NCI-H460 (cell line): ENCODE results near the gene CRADD. TPM values are rescaled to one million over a fixed set of nuclear protein-coding genes. Genes with fewer than 3 reads are reported as not detected.
A peak's percentile ranks its signal among the peaks of the same experiment; 100 is the strongest.
"Not testable (repeated sequence)": the region's sequence is repeated elsewhere in the genome, so short reads cannot be mapped to it uniquely, and the experiment has no call there.

ENCODE experiments used
- DNase-seq: peaks from one replicate; pipeline ENCODE4 v3.0.0-alpha.2; 2016; ENCODE audit warnings: low read depth; ENCODE audit errors: extremely low read depth
- total RNA-seq: library from RNA; depleted of rRNA; stranded (reverse); fragments of >200 nt; shearing (Covaris generic); gene quantifications from 2 replicates; pipeline ENCODE4 v1.2.3, GENCODE V29; 2014

Gene CRADD
- total RNA-seq, 1 experiment from 2014 or later: 20.5 TPM

DNA sequence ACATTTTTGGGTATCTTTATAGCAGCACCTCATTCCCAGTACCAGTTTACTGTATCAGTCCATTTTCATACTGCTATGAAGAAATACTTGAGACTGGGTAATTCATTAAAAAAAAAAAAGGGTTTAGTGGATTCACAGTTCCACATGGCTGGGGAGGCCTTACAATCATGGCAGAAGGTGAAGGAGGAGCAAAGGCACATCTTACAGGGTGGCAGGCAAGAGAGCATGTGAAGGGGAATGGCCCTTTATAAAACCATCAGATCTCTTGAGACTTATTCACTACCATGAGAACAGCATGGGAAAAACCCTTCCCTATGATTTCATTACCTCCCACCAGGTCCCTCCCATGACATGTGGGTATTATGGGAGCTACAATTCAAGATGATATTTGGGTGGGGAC, 77.7 kb downstream of the CRADD start:
- DNase-seq: not testable (repeated sequence)

DNA sequence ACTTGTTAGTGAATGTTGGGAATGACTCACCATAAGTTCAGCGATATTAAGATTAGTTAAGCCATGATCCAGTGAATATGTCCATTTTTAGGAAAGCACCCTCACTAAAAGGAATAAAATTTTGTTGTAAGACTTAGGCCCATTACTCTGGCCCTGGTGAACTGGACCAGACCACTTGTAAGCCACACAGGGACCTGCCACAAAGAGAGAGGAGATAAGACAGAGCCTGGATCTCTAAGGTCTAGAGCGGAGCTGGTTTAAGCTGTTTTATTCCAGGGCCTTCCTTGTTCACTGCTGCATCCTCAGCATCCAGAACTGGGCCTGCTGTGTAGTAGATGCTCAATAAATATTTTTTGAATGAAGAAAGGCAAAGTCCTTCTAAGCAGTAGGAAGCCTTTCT, 79.1 kb downstream of the CRADD start:
- DNase-seq: no peak

DNA sequence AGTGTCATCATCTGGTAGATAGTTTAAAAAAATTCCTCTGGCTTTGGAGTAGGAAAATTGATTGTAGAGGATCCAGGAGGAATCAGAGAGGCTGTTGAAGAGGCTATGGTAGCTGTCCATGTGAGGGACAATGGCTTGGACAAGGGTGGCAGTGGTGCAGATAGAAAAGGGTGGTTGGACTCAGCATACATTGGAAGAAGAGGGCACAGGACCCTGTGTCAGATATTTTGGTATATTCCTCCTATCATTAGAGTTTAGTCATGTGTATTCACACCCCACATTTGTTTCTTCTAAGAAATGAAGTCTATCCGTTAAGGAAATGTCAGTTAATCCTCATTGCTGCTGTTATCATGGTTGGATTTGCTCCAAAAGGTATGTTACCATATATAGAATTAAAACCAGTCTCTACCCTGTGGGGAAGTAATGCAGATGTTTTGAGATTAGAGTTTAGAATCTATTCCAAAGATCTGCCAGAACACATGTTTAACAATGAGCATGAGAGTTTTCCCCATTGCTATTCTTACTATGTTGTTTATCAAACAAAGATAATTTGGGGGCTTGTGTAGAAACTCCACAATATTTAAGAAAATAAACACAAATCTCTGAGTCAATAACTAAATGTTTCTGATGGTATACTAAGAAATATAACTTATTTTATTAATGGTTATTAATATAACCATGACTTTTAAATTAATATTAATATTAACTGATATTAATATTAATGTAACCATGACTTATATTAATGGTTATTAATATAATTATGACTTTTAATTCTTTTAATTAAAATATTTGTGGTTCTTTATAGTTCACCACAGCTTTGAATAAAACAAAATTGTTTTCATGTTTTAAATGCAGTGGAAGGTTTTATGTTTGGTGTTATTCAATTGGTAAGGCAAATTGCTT, 80.9 kb downstream of the CRADD start:
- no peak for DNase-seq

DNA sequence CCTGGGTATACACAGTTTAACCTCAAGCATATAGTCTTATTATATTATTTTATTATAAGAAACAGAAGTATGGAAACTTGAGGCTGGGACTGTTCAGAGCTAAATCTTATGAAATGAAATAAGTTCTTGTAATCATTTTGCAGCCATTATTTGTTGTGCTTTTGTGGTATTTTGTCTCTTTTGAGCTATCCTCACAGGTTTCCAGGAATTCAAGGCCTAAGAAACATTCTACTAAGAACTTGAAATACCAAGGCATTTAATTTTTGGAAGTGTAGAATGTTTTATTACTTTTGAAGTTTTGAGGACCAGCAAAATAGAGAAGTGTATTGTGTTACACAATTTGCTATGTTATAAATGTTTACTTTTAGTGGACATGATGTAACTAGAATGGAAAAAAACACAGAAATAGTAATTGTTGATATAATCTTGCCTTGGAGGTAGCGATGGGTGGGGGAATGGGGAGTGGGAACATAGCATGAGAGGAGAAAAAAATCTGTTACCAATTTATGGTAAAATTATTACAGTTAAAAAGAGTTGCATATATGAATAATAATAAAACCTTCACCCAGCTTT, 81.7 kb downstream of the CRADD start:
- DNase-seq: no peak

DNA sequence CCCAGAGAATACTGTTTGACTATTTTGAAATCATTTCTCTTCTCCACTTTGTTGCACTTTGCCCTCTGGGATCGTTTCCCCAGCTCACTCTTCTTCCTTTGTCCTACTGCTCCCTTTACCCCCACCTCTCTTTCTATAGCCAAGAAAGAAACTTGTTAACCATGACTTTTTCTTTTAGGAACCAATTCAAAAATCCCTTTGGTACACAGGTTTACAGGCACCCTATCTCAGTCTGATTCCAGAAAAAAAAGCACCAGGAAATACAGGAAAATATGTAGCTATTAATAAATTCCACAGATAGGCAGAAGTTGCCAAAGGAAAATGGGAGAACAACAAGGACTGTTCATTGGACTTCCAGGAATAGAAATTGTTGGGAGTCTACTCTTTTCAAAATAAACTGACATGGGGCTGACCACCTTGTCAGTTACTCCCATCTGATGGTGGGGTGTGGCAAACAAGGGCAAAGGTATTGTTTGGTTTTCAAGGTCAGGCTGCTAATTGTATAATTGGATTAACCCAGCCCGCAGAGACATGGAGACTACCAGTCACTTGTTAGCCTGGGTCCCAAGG, 82.4 kb downstream of the CRADD start:
- DNase-seq: no peak

DNA sequence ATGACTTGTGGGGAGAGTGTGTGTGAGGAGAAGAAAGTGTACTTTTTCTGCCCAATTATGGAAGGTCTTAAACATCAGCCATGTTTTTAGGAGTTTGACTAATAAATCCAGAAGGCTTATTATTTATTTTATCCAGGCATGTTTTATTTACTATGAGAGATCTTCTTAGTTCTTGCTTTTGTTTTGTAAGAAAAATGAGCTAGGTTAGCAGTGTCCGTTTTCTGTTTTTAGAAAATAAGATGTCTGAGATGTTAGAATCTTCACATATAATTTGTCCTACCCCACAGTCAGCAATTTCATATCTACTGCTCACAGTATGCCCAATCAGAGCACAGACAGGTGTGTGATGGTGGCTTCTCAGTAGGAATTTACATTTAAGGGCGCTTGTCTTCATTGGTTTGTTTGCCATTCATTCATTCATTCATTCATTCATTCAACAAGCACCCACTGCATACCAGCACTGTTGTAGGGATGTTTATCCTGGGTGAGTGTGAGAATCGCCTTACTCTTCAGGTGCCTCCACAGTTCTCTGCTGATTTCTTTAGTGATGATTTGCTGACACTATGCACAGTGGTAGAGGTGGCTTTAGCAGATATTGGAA, 83.2 kb downstream of the CRADD start:
- no peak for DNase-seq

DNA sequence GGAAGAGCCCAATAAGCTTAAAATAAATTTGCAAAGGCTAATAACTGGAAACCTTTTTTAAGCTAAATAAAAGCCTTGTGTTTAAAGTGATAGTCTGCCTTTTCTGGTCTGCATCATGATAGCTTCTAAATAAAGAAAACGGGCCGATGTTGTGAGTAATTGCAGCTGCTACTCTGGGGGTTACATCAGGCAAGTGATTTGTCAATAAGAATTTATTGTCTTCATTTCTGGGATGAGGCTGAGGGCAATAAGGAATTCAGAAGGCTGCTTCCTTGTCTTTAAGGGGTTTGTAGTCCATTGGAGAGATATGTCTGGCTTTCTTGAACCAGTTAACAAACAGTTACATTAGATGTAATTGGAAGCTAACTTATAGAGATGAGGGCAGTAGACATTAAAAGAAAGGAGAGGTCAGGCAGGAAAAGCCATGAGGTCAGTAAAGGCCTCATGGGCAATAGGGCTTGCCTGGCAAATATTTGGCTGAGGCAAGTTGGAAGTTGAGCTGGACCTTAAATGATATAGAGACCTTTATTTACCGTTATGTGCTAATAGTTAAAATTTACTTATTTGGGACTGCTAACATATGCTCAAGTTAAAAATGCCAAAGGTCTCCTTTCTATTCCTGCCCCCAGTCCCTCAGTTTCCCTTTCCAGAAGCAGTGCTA, 85.0 kb downstream of the CRADD start:
- DNase-seq: peak; percentile 54

DNA sequence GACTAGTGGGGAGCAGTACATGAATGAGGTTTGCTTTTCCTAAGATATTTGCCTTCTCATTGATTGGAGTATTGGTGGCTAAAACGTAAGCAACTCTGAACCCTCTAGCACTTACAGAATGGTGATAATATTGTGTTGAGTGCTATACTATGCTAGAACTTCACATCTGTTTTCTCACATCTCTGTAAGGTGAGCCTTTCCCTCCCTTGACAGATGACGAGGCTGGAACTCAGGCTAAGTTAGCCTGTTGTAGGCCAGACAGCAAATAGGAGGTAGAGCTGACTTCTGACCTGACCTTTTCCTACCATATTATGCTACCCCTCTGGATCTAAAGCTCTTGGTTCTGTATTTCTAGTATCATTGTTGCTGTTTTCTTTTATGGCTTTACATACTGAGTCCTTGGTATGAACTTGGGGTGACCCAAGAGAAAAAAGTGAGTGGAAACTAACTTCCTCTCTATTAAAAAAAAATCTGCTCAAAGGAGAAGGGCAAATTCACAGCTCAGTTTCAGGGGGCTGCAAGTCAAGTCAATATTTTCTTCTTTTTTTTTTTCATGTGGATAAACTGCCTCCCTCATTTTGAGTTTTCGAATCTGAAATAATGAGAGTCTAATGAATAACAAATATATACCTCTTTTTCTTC, 85.9 kb downstream of the CRADD start:
- DNase-seq: no peak

DNA sequence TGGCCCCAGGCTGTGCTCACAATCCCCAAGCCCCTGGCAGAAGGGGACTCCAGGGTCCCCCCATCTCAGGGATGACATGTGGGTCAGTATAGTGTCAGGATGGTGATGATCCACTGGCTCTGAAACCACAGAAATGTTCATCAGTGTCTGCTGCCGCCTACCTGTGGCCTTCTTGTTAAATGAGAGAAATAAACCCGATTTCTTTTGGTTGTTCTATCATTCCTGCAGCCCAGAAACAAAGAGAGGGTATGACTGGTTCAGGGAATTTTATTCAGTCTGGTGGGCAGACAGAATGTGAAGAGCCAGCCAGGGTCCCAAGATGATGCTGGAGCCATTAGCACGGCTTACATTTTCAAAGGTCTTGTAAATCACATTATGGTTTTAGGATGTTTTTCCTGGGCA, 86.6 kb downstream of the CRADD start:
- DNase-seq: no peak

DNA sequence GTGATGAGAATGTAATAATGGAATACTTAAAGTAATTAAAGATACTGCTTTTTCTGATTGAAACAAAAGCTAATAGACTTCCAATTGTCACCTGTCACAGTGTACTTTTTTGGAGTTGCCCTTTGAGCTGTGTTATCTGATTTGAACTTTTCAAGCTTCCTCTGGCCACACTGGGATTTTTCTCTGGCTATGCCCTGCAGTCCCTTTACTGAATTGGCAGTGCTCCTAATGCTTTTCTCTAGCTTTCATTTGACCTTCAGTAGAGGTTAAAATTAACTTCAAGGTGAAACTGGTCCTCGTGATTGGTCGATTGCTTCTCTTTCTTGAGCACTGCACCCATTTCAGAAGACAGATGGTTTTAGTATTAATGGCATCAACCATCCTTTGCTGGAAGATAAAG, 89.2 kb downstream of the CRADD start:
- DNase-seq: no peak

DNA sequence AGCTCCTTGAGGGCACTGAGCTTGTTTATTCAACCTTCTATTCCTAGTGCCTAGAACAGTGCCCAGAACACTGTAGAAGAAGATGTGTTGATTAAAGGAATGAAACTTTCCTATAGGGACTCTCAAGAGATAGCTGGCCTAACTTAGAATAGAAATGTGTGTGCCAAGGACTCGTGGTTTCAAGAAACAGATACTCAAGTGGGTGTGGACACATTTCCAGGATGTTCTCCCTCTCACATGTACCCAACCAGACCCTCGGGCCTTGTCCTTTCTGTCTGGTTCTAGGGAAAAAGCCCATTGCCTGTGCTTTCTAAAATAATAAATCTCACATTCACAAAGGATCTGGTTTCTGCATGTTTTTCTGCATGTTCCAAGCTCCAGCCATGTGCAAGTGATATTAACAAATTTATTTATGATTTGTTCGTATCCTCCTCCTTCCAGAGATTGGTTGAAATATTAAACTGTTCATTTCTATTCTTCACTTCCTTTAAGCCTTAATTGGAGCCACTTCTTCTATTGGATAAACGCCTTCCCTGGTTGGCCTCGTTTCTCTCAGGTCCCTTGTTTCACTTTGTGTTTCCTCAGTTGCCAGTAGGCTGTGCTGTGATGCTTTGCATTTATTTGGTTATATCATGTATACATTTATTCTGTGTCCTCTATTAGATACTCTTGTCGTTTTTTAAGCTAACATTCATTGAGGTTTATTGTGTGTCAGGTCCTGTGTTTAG, 89.8 kb downstream of the CRADD start:
- DNase-seq: peak; percentile 56

DNA sequence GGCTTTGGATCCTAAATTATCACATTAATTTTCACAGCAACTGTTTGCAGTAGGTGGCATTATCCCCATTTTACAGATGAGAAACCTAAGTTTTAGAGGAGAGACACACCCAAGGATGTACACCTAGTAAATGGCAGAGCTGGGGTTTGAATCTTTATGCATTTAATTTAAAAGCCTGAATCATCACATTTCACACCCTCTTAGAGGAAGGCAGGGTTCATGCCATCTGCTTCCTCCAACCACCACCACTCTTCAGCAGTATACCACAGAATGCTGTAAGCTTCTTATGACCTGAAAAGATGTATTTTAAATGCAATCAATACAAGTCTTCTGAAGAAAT, 90.3 kb downstream of the CRADD start:
- DNase-seq: no peak

DNA sequence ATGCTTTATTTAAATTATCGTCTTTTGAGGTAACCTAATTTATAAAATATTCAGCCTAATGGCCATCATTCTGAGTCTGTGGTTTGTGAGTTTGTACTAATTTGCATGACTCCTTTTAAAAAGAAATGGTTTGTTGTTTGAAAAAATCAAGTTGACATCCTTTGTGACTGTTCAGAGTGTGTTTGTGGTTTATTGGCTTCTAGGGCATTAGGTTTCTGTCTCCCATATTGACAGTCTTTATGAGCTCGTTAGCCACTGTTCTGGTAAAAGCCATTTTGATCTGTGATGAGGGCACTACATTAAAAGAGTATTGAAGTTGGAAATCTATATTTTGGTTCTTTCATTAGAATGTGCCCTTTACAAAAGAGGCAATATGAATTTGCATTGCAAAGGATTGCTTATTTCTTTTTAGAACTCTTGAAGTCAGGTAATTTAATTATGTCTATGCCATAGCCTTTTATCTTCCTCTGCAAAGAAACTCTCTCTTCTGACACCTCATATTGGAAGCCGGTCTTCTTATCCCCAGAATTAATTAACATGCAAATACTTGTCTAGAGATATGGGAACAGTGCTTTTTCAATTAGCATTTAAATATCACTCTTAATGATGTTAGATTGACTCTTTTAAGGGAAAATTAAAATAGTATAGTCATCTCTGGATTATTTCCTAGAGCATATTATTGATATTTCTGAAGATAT, 95.0 kb downstream of the CRADD start:
- no peak for DNase-seq

DNA sequence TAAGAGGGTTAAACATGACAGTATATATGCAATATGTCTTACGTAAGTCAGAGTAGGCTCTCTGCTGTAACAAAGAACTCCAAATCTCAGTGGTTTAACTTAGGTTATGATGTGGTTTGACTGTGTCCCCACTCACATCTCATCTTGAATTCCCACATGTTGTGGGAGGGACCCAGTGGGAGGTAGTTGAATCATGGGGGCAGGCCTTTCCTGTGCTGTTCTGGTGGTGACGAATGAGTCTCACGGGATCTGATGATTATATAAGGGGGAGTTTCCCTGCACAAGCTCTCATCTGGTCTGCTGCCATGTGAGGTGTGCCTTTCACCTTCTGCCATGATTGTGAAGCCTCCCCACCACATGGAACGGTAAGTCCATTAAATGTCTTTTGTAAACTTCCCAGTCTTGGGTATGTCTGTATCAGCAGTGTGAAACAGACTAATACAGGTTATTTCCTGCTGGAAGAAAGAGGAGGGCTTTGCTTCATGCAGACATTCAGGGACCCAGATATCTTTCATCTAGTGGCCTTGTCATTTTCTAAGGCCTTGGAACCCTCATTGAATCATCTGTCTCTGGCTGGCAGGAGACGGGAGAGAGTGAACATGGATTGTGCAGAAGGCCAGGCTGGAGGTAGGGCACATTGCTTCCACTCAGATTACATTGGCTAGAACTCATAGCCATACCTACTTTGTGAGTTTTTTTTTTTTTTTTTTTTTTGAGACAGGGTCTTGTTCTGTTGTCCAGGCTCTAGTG, 96.1 kb downstream of the CRADD start:
- DNase-seq: no peak

DNA sequence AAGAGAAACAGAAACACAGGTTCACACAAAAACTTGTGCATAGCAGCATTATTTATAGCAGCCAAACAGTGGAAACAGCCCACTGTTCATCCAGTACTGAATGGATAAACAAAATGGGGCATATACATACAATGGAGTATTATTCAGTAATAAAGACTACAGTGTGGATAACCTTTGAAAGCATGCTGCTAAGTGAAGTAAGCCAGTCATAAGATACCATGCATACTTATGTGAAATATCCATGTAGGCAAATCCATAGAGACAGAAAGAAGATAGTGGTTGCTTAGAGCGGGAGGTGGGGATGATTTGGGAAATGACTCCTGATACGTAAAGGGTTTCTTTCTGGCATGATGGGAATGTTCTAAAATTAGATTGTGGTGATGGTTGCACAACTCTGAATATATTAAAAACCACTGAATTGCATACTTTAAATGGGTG, 99.4 kb downstream of the CRADD start:
- DNase-seq: no peak

DNA sequence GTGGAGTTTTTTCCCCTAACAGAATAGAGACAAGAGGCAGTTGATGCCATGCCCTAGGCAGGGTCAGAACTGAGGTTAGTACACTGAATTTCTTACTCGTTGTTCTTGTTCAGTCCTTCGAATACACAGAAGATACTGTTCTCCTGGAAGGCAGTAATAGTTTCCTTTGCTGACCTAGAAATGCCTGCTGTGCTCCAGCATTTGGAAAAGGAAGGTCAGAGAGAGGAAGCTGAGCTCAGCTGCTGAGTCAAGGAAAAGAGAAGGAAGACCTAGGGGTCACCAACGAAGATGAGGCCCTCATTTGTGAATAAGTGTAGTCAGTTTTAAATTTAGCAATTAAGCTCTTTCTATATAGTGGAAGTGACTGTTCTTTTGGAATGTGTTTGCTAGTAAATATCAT, 100.1 kb downstream of the CRADD start:
- no peak for DNase-seq

DNA sequence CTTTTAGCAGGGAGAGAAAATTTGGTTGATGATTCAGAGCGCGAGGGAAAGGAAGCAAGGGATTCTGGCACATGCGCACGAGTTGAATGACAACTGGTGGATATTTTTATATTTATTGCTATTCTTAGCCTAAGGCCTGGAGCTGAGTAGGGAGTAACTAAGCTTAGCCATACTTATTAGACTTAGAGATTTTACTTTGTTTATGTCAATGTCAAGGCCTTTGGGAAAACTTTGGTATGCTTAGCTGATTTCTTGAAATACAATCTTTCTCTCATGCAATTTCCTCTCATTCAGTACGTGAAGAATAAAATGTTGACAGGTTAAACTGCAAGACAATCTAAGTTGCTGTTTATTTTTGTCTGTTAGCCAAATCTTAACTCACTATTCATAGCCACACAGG, 101.1 kb downstream of the CRADD start:
- DNase-seq: no peak

DNA sequence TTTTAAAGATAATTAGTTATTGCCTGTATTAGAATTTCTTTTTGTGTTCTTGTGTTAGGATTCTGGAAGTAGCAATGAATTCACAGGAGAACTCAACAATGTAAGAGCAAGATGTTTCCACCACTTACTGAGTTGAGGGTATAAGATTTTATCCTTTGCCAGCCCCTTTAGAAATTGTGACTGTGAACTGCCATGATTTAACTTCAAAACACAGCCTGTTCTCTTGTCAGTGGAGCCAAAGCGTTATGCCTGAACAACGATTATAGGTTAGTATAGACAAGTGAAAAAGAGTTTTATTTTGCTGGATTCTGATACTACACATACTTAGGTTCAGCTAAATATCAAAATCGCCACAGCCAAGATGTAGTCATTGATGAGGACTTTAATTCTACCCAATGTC, 101.6 kb downstream of the CRADD start:
- no peak for DNase-seq
